ENCODE data around the gene IFT27. TPM values are rescaled to one million over a fixed set of nuclear protein-coding genes. Genes with fewer than 3 reads are reported as not detected.

Gene IFT27
- total and polyA plus RNA-seq, 2 of the 4 experiments (the other 2 are of a cell fraction) = 14.5 to 26.9 TPM

GRCh38 chr22:36759481-36760159, 16.3 kb downstream of the IFT27 start:
- Histone ChIP-seq H3K4ac (ENCODE audit: low read depth, low read length) (no peak overlapping the region), H2AFZ (replicated peaks; ENCODE audit: low read length, poor library complexity) (no peak overlapping the region), H2AK9ac (replicated peaks; ENCODE audit: low read depth, low read length, poor library complexity) (no peak overlapping the region), H2BK20ac (ENCODE audit: low read depth, low read length) (no peak overlapping the region), H4K20me1 (ENCODE audit: insufficient read depth, low read length) (no peaks in the 10 kb centered on the region; the same call in 1 of the 2 replicates), H3K9ac (ENCODE audit: low read depth, low read length) (no peak overlapping the region), H4K91ac (ENCODE audit: insufficient read depth, low read depth, low read length) (no peak overlapping the region), H3K23ac (ENCODE audit: low read depth, low read length) (no peak overlapping the region), H3K4me3 (ENCODE audit: insufficient read depth, low read depth, low read length) (no peak overlapping the region), H3K9me3 (ENCODE audit: control insufficient read depth, insufficient read depth, low read length) (no peaks in the 10 kb centered on the region), H2BK15ac (ENCODE audit: low read depth, low read length) (no peak overlapping the region), H4K8ac (ENCODE audit: low read depth in 2 of 2, low read length in 2 of 2) (no peak overlapping the region), H2BK5ac (ENCODE audit: low read depth, low read length, poor library complexity, severe bottlenecking) (no peak overlapping the region), H3K79me1 (ENCODE audit: low read depth in 1 of 2, low read length in 2 of 2) (no peaks in the 10 kb centered on the region), H3K4me2 (ENCODE audit: low read depth, low read length) (no peak overlapping the region), H2BK120ac (ENCODE audit: low read depth, low read length) (no peak overlapping the region), H3K18ac (ENCODE audit: low read depth, low read length) (no peak overlapping the region), H2AK5ac (ENCODE audit: low read depth, low read length) (no peak overlapping the region), H3K14ac (replicated peaks; ENCODE audit: low read depth, low read length) (no peak overlapping the region), H3K27me3 (ENCODE audit: control insufficient read depth, insufficient read depth, low read length) (peaks cover 7% of the 10 kb centered on the region), H3K9me1 (ENCODE audit: insufficient read depth, low read length) (peaks cover 8% of the 10 kb centered on the region), H3K4me1 (ENCODE audit: control insufficient read depth, insufficient read depth, low read length) (peaks cover 3% of the 10 kb centered on the region; the same call in 1 of the 2 replicates), H3K27ac (ENCODE audit: insufficient read depth, low read length) (no peak overlapping the region), H4K5ac (ENCODE audit: low read depth, low read length) (no peak overlapping the region), H3K36me3 (ENCODE audit: control insufficient read depth, insufficient read depth, low read length) (peaks cover 4% of the 10 kb centered on the region; the same call in 1 of the 2 replicates), H3K56ac (ENCODE audit: extremely low read depth, insufficient read depth, low read length) (no peak overlapping the region)
- in situ Hi-C loops (cut with MboI; ENCODE audit: low sequenced_read_pairs) (no loop called here), intact Hi-C loops (cut with micrococcal nuclease) (loop anchor here (5.0 kb wide), 1 partner anchor 212 kb away; no protein-coding TSS in a partner anchor), dilution Hi-C loops (cut with HindIII; ENCODE audit: low sequenced_read_pairs, unreplicated experiment) (no loop called here)
- ChIA-PET POLR2A (ENCODE audit: unreplicated experiment) (no interaction called here), CTCF (no interaction called here)
- BruUV-seq (replicated peaks) = no TSS peak
- ATAC-seq (ENCODE audit: low read depth) (no peak), DNase-seq (no peak)
- 86% methylated on average over 15 of the region's 19 CpGs; no CpG with 5 or more reads in 1 of the 2 experiments for WGBS, 2 experiments (ENCODE audit: extremely low coverage in 2 of 2, insufficient read length in 1 of 2)
- TF ChIP-seq USF2 (IDR thresholded peaks at IDR 0.05; ENCODE audit: low read depth, low read length) (no peak), FOS (IDR thresholded peaks at IDR 0.05; ENCODE audit: low read depth, low read length) (no peak), ELK1 (IDR thresholded peaks at IDR 0.05; ENCODE audit: borderline replicate concordance, low read depth, low read length) (no peak), MAZ (IDR thresholded peaks at IDR 0.05; ENCODE audit: borderline replicate concordance, low read depth, low read length) (no peak), RAD21 (IDR thresholded peaks at IDR 0.05; ENCODE audit: low read length) (no peak), MXI1 (IDR thresholded peaks at IDR 0.05; ENCODE audit: borderline replicate concordance, low read depth, low read length) (no peak), CHD1 (IDR thresholded peaks at IDR 0.05; ENCODE audit: low read depth, low read length) (no peak), CTCF (conservative IDR thresholded peaks at IDR 0.05; ENCODE audit: low read depth, low read length) (no peak), NFE2L2 (IDR thresholded peaks at IDR 0.05; ENCODE audit: low read depth, low read length) (no peak), POLR2A (IDR thresholded peaks at IDR 0.05; ENCODE audit: low read depth, low read length) (no peak), BHLHE40 (IDR thresholded peaks at IDR 0.05; ENCODE audit: low read depth, low read length) (no peak), CEBPB (IDR thresholded peaks at IDR 0.05; ENCODE audit: low read depth, low read length) (no peak), SMC3 (IDR thresholded peaks at IDR 0.05; ENCODE audit: low read depth, low read length) (no peak), RFX5 (IDR thresholded peaks at IDR 0.05; ENCODE audit: low read depth, low read length) (no peak), MAFK (IDR thresholded peaks at IDR 0.05; ENCODE audit: low read depth, low read length) (no peak), RCOR1 (IDR thresholded peaks at IDR 0.05; ENCODE audit: insufficient replicate concordance, low read length) (no peak)

All from IMR-90 (cell line).